GM12873 (cell line): ENCODE data around the gene SFSWAP.

Experiments used
- CTCF ChIP-seq: IDR thresholded peaks from 2 replicates; pipeline ENCODE4 v1.5.1; 2012; ENCODE audit warnings: low read depth, mild to moderate bottlenecking, moderate library complexity, low read length, control low read depth; ENCODE audit not compliant: insufficient read depth; ENCODE audit errors: missing control alignments

Gene SFSWAP

DNA sequence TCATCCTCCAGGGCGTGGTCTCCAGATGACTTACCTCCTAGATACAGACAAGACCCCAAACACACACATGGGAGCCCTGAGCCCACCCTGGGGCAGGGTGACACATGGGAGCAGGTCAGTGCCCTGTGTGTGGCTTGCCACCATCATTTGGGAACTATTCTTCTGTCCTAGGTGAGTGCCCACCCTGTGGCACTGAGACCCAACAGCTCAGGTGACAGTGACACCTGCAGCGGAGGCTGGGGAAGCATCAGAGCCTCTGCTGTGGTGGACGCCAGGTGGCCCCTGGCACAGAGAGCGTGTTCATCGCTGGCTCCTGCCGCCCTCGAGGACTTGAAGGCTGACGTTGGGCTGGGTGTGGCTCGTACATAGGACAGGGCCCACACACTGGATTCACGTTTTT is 23.0 kb downstream of the SFSWAP start:
- TF ChIP-seq CTCF = no peak

- no peak for TF ChIP-seq CTCF
These were observed 23.7 kb downstream of the SFSWAP start for GRCh38 chr12:131734336-131735152.

- TF ChIP-seq CTCF = no peak
These were observed 24.2 kb downstream of the SFSWAP start for GRCh38 chr12:131735153-131735456.

- TF ChIP-seq CTCF = no peak
These were observed 24.9 kb downstream of the SFSWAP start for GRCh38 chr12:131735476-131736445.

DNA sequence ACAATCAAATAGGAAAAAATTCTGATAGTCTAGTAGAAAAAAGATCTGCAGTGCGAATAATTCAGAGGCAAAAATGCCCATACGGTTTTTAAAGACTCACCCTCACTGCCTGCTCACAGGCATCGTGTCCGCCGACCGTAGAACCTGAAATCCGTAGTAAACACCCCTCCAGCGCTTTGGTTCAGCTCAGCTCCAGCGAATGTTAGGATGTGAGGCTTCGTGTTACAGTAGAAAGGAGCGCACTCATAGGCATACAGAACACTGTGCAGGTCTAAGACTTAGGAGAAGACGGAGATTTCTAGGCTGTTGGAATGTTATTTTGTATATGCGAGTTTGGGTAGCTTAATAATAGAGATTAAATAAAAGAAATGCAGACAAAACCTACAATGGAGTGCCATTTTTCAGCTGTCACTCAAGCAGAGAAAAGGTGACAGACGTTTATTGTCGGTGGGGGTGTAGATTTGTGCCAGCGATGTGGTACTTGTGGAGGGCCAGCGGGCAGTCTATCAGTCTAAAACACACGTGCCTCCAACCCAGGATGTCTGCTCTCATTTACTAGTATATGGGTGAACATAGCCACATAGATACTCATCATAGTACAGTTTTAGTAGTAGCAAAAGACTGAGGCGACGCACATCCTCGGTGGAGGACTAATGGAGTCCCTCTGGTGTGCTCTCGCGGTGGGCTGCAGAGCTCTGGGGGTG is 25.7 kb downstream of the SFSWAP start:
- TF ChIP-seq CTCF = no peak

- no peak for TF ChIP-seq CTCF
These were observed 26.4 kb downstream of the SFSWAP start for GRCh38 chr12:131737150-131737827.
